Stimulated activated CD4-positive, alpha-beta T cell treated with anti-CD3 and anti-CD28 coated beads, Interleukin-12 subunit alpha, Interleukin-12 subunit beta, amount 100 ng/mL, for 4 hours (primary cell): ENCODE measurements around the gene PPARG.
"Not testable (repeated sequence)": the region's sequence is repeated elsewhere in the genome, so short reads cannot be mapped to it uniquely, and the experiment has no call there.

Experiments
- DNase-seq: peaks from one replicate; pipeline ENCODE4 v3.0.0-alpha.2; 2020

PPARG gene

DNA sequence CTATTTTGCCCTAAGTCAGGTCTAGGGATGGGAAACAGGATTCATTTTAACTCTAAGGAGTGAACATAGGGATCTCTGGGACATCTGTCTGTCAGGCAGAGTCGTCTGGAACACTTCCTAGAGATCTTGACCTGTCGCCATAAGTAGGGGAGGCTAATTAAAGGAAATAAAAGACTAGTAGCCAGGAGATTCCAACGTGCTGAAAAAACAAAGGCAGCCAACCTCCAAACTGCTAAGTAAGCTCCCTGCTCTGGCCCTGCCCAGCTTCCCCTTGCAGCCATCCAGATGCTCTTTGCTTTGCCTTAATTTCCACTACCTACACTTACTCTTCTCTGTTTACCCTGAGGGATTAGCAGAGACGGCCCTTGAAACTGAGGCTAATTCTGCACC is 177.0 kb downstream of the PPARG start:
- DNase-seq, result no peak

GRCh38 chr3:12467746-12468145 is 178.9 kb downstream of the PPARG start:
- DNase-seq, result no peak

- DNase-seq, result no peak
Measured at GRCh38 chr3:12468276-12468675, 179.4 kb downstream of the PPARG start.

- no peak for DNase-seq
Measured at GRCh38 chr3:12468757-12469156, 179.9 kb downstream of the PPARG start.

DNA sequence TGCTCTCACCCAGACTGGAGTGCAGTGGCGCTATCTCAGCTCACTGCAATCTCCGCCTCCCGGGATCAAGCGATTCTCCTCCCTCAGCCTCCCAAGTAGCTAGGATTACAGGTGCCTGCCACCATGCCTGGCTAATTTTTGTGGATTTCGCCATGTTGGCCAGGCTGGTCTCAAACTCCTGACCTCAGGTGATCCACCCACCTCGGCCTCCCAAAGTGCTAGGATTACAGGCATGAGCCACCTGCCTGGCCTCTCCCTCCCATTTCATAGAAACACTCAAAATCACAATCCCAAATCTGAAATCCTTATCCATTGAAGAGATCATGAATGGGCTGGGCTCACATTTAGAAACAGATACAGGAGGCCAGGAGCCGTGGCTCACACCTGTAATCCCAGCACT is 180.4 kb downstream of the PPARG start:
- not testable (repeated sequence) for DNase-seq

- no peak for DNase-seq
Measured at GRCh38 chr3:12470111-12470510, 181.2 kb downstream of the PPARG start.

DNA sequence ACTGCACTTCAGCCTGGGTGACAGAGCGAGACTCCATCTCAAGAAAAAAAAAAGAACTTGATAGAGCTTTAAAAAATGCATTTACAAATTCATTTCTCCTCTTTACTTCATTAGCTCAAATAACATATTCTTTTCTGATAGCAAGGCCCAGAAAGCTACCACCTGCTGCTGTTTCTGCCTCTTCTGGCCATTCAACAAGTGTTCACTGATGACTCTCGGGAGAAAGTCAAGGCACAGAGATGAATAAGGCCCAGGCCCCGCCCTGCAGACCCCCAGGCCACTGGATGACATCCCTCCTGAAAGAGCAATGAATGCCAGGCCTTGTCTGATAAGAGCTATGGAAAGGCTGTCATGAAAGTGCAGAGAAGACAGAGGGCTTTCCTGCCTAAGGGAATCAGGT is 181.8 kb downstream of the PPARG start:
- no peak for DNase-seq

GRCh38 chr3:12471241-12471640 is 182.4 kb downstream of the PPARG start:
- DNase-seq, result peak; percentile 51

DNA sequence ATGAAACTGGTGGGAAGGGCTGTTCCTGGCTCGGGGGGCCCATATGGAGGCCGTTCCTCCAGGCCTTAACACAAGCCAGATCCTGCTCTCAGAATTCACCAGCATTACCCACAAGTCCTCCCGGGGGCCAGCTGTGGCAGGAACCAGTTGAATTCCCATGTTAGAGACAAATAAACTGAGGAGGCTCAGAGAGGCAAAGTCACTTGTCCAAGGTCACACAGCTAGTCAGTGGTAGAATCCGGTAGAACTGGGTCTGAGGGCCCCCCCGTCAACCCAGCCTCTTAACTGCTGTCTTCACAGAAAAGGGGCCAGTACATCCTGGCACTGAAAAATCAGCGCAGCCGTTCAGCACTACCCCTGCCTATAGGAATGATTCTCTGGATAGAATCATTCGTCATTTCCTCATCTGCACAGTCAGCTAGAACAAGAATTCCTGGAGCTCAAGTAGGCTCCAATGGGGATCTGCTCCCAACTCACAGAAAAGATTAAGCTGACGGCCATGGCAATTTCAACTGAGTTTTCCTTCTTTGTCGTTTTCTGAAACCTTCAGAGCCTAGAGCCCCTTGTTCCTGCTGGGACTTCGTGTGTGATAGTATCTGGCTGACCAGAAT is 183.2 kb downstream of the PPARG start:
- no peak for DNase-seq

DNA sequence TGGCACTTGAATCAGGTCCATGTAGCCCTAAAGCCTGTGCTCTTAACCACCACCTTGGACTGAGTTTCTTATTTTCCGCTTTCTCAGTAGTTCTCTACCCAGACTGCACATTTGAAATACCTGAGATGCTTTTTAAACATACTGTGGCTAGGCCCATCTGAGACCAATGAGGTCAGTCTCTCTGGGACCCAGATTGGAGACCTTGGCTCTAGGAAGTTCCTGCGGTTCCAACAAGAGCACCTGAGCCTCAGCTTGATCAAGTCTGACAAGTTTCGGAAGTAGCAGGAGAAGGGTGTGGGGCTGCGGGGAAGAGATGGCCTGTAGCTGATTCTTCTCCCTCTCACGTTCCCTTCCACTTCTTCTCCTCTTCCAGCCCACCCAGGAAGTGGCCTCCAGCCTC is 183.9 kb downstream of the PPARG start:
- DNase-seq, result no peak

GRCh38 chr3:12473511-12473910 is 184.6 kb downstream of the PPARG start:
- DNase-seq, result no peak

DNA sequence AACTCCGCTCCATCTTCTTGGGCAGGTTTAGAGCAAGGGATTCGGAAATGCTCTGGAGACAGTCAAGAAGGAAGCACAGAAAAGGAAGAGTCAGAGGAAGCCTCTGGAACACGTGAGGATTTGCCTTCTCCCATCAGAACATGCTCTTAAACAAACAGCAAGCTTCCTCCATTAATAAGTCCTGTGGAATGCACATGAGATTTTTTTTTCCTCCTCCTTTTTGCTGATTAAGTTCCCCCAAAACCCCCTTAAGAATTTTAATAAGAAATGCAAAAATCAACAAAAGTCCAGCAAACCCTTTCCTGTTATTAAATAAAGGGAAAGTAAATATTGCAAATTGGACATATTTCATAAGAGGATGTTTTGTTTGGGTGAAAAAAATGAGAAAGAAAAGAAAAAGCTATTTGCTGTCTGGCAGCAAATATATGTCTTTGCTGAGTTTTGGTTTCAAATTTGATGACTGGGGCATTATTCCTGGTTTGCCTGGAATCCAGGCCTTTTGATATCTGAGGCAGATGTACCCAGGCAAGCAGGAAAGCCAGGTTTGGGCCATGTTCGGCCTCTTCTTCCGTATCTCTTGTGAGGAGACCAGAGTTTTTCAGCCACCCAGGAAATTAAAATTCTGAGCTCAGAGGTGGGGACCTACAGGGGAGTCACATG is 187.5 kb downstream of the PPARG start:
- DNase-seq, result no peak

GRCh38 chr3:12477256-12477655 is 188.4 kb downstream of the PPARG start:
- DNase-seq, result no peak

GRCh38 chr3:12478326-12478725 is 189.5 kb downstream of the PPARG start:
- DNase-seq, result no peak

DNA sequence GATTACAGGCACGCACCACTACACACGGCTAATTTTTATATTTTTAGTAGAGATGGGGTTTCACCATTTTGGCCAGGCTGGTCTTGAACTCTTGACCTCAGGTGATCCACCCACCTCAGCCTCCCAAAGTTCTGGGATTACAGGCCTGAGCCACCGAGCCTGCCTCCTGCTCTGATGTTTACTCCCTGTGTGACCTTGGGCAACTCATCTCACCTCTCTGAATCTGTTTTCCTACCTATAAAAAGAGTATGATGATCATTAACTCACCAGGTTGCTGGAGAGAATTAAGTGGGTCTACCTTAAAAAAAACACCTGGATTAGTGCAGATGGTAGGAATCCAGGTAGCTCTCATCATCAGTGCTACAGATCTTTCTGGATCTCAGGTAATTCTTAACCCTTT is 190.3 kb downstream of the PPARG start:
- not testable (repeated sequence) for DNase-seq

DNA sequence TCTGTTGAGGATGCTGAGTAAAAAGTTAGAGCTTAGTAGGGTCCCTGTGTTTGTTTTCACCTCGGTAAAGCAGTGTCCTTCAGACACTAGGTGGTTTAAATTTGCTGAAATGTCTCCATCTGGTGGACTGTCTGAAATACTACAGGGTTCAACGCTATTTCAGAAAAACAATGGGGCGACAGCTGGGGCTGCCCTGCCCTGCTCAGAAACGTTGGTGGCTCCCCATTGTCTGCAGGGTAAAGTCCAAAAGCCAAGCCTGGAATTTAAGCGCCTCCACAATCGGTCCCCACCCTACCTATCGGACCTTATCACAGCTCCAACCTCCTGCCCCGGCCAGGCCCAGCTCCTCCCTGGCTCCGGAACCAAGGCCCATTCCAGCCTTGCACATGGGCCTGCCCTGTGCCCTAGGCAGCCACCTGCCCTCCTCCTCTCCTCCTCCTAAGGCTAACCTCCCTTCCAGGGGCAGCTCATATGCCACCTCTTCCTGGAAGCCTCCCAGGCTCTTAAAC is 191.1 kb downstream of the PPARG start:
- DNase-seq, result no peak

DNA sequence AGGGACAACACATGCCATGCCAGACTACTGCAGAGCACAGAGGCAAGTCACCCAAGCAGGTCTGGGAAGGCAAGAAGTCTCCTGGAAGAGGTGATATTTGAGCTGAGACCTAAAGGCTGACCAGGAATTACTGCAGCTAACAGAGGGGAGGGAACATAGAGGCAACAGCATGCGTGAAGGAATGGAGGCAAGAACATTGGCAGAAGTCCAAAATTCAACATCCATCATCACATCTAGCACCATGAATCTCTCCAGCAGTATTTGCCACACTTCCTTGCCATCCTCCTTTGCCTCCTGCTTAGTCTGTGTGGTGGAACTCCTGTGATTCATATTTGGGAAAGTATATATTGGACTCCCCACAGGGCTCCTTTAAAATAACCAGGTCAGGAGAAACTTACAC is 194.5 kb downstream of the PPARG start:
- no peak for DNase-seq

DNA sequence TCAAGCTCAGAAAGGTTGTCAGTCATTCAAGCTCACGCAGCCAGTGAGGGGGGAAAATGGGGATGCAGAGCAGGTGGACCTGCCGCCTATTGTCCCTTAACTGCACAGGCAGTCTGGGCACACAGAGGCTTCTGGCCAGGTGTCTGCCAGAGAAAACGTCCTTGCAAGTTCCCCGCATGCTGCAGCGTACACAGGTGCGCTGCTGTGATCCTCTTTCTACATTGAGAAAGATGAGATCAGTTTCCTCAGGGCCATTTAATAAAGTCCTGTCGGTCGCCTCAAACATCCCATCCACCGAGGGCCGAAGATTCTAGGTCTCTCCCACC is 195.0 kb downstream of the PPARG start:
- DNase-seq, result no peak
